Smooth muscle cell (in vitro differentiated cells): Measurements from ENCODE around the gene COL23A1. TPM values are rescaled to one million over a fixed set of nuclear protein-coding genes. Genes with fewer than 3 reads are reported as not detected.

Experiments
- DNase-seq: peaks from one replicate; lab custom pipeline; 2025; ENCODE audit not compliant: unreplicated experiment; lab: John Stamatoyannopoulos, UW
- H2AFZ ChIP-seq: fragments of 200-600 bp; sonication (generic); 2 replicates; pipeline ENCODE4 v1.6.0; 2016; ENCODE audit warnings: antibody characterized with exemption, low read depth, mild to moderate bottlenecking
- H3F3A ChIP-seq: fragments of 200-600 bp; sonication (generic); 2 replicates; pipeline ENCODE4 v1.6.0; 2017; ENCODE audit warnings: antibody characterized with exemption, low read depth
- H3K27ac ChIP-seq: fragments of 200-600 bp; sonication (generic); 2 replicates; pipeline ENCODE4 v1.5.1; 2016; ENCODE audit warnings: low read depth, mild to moderate bottlenecking
- H3K27me3 ChIP-seq: fragments of 200-600 bp; sonication (generic); 2 replicates; pipeline ENCODE4 v1.6.1; 2016; ENCODE audit warnings: low read depth, mild to moderate bottlenecking
- H3K36me3 ChIP-seq: fragments of 200-600 bp; sonication (generic); 2 replicates; pipeline ENCODE4 v1.5.1; 2016; ENCODE audit warnings: low read depth
- H3K4me1 ChIP-seq: fragments of 200-600 bp; sonication (generic); 2 replicates; pipeline ENCODE4 v1.5.1; 2016; ENCODE audit warnings: low read depth
- H3K4me2 ChIP-seq: fragments of 200-600 bp; sonication (generic); 2 replicates; pipeline ENCODE4 v1.6.0; 2016; ENCODE audit warnings: mild to moderate bottlenecking
- H3K4me3 ChIP-seq: fragments of 200-600 bp; sonication (generic); 2 replicates; pipeline ENCODE4 v1.5.1; 2016; ENCODE audit warnings: mild to moderate bottlenecking
- H3K79me2 ChIP-seq: fragments of 200-600 bp; sonication (generic); 2 replicates; pipeline ENCODE4 v1.6.0; 2016; ENCODE audit warnings: low read depth, mild to moderate bottlenecking
- H3K9ac ChIP-seq: fragments of 200-600 bp; sonication (generic); 2 replicates; pipeline ENCODE4 v1.6.0; 2016; ENCODE audit warnings: low read depth
- H3K9me3 ChIP-seq: fragments of 200-600 bp; sonication (generic); replicated peaks from 2 replicates; pipeline ENCODE4 v1.5.1; 2016; ENCODE audit warnings: low read depth
- H4K20me1 ChIP-seq: fragments of 200-600 bp; sonication (generic); 2 replicates; pipeline ENCODE4 v1.6.0; 2016; ENCODE audit warnings: low read depth
- WGBS: methylation state at CpG from one replicate; pipeline ENCODE4 v1.1.7; 2016; ENCODE audit warnings: low lambda C conversion rate; 5-methylcytosine and 5-hydroxymethylcytosine counted together
- polyA plus RNA-seq: library from polyadenylated mRNA; unstranded; fragments of >200 nt; fragmentation: Nextera tagmentation; extraction: Ambion mirVana; gene quantifications from 2 replicates; pipeline ENCODE4 v1.2.1, GENCODE V29; 2016
- total RNA-seq: library from RNA; depleted of rRNA; stranded (reverse); fragments of >200 nt; gene quantifications from 2 replicates; pipeline ENCODE4 v1.2.3, GENCODE V29; 2014
- TF ChIP-seq, protein P1 (sequence below): fragments of 200-600 bp; sonication (generic); IDR thresholded peaks from 2 replicates; pipeline ENCODE4 v1.5.1; 2017; ENCODE audit warnings: borderline replicate concordance, mild to moderate bottlenecking, antibody characterized with exemption; ENCODE audit not compliant: insufficient read depth, poor library complexity, severe bottlenecking

COL23A1 gene
- total and polyA plus RNA-seq, 2 experiments from 2014 or later, result 5.3 to 27.4 TPM

DNA sequence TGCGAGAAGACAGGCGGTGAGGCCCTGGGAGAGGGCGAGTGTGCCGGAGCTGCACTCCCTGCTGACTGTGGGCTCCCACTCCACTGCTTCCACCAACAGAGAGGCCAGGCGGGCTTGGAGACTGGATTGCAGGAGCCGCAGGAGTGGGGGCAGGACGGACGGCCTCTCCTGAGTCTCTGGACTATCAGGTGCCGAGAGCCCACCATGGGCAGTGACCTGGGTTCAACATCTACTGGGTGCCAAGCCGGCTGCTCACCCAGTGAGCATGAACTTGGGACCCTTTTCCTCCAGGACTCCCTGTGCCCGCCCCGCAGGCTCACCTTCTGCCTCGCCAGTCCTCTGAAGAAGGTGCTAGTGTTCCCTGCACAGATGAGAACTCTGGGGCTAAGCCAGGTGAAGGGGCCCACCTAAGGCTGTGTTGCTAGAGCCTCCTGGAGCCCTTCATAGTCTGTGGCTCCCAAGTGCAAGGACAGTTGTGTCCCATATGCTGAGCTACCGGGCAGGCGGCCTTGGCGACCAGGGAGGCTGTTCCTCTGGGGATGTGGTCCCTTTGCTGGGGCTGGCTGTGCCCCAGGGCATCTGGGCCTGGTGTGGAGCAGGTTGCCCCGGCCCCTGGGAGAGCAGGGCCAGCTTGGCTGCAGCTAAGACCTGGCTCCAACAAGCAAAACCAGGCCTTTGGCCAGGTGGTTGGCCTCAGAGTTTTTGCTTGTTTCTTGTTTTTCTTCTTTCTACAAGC, 279.9 kb downstream of the COL23A1 start:
- H3K4me3 ChIP-seq, result no peak overlapping the region
- H3K9me3 ChIP-seq, result no peaks in the 10 kb centered on the region
- H3K9ac ChIP-seq, result no peak overlapping the region
- H3K79me2 ChIP-seq, result no peaks in the 10 kb centered on the region
- H3F3A ChIP-seq, result no peaks in the 10 kb centered on the region
- DNase-seq, result no peak
- WGBS, result 96% methylated on average over 17 of the region's 17 CpGs
- no peaks in the 10 kb centered on the region for H4K20me1 ChIP-seq
- H2AFZ ChIP-seq, result no peak overlapping the region
- no peak overlapping the region for H3K27ac ChIP-seq
- TF ChIP-seq, protein P1, sequence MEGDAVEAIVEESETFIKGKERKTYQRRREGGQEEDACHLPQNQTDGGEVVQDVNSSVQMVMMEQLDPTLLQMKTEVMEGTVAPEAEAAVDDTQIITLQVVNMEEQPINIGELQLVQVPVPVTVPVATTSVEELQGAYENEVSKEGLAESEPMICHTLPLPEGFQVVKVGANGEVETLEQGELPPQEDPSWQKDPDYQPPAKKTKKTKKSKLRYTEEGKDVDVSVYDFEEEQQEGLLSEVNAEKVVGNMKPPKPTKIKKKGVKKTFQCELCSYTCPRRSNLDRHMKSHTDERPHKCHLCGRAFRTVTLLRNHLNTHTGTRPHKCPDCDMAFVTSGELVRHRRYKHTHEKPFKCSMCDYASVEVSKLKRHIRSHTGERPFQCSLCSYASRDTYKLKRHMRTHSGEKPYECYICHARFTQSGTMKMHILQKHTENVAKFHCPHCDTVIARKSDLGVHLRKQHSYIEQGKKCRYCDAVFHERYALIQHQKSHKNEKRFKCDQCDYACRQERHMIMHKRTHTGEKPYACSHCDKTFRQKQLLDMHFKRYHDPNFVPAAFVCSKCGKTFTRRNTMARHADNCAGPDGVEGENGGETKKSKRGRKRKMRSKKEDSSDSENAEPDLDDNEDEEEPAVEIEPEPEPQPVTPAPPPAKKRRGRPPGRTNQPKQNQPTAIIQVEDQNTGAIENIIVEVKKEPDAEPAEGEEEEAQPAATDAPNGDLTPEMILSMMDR, result no peak
- H3K27me3 ChIP-seq, result no peaks in the 10 kb centered on the region
- H3K4me1 ChIP-seq, result peaks cover 7% of the 10 kb centered on the region
- no peak overlapping the region for H3K4me2 ChIP-seq
- H3K36me3 ChIP-seq, result no peaks in the 10 kb centered on the region

DNA sequence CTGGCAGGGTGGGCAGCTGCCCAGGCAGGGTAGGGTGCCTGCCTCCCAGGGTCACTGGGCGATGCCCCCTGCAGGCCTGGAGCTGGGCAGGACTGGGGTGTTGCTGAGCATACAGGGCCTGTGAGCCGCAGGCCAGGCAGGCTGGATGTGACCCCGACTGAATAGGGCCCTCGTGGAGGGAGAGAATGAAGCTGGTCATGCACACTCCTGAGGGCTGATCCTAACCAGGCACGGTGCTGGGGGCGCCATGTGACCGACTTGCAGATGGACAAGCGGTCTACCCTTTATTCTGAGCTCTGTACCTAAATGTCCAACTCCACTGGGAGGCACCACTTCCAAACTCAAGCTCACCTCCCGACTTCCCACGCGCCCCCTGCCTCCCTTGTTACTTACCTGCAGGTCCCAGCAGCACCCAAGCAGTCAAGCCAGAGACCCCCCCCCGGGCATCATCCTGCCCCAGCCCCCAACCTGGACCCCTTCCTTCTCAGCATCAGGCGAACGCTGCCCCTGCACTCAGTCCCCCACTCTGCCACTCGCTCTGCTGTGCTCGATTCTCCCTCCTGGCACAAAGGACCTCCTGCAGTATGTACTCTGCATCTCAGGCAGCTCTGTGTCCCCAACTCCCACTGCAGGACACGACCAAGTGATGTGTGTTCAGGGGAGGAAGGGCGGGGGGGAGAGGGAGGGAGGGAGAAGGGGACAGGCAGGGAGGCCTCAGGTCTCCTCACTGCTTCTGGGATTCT, 280.8 kb downstream of the COL23A1 start:
- WGBS, result 74% methylated on average over 12 of the region's 18 CpGs
- no peak for DNase-seq
- TF ChIP-seq, protein P1, result no peak
- Histone ChIP-seq H4K20me1 (no peaks in the 10 kb centered on the region), H3F3A (peaks cover 4% of the 10 kb centered on the region), H3K79me2 (no peaks in the 10 kb centered on the region), H3K27ac (no peak overlapping the region), H3K4me3 (no peak overlapping the region), H3K27me3 (no peaks in the 10 kb centered on the region), H3K9me3 (no peaks in the 10 kb centered on the region), H3K36me3 (no peaks in the 10 kb centered on the region), H3K4me1 (peaks cover 7% of the 10 kb centered on the region), H2AFZ (no peak overlapping the region), H3K4me2 (no peak overlapping the region), H3K9ac (no peak overlapping the region)

DNA sequence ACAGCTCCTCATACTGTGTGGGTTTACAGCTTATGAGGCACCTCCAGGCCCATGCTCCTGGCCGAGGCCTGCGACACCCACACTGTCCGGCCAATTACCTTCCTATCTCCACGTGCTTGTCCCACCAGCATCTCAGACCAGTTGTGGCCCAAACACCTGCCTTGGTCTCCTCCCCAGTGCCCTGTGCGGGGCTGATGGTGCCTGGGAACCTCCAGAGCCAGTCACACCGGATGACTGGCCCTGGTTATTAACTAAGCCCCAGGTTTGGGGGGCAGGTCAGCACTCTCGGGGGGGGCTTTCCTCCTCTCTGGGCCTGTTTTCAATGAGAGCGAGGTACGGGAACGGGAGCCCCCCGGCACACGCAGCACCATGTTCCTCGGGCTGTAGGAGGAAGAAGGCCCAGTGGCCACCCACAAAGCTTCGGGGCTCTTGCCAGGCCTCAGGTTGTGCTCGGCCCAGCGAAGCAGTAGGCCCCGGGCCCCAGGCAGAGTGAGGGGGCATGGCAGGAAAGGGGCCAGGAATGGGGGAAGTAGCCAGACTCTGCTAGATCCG, 281.6 kb downstream of the COL23A1 start:
- Histone ChIP-seq H3K4me3 (no peak overlapping the region), H3K36me3 (no peaks in the 10 kb centered on the region), H3K27ac (no peak overlapping the region), H4K20me1 (no peaks in the 10 kb centered on the region), H3K9me3 (no peaks in the 10 kb centered on the region), H3K79me2 (no peaks in the 10 kb centered on the region), H3K4me1 (peaks cover 7% of the 10 kb centered on the region), H3K9ac (no peak overlapping the region), H2AFZ (no peak overlapping the region), H3F3A (peaks cover 4% of the 10 kb centered on the region), H3K27me3 (no peaks in the 10 kb centered on the region), H3K4me2 (no peak overlapping the region)
- 85% methylated on average over 18 of the region's 18 CpGs for WGBS
- TF ChIP-seq, protein P1, result no peak
- no peak for DNase-seq
